NOMO-1 treated with DMSO at 0.1 percent for 48 hours (cell line): ENCODE measurements around the gene GOLIM4.

ENCODE experiments used
- DNase-seq: peaks from one replicate; lab custom pipeline; 2025; ENCODE audit not compliant: unreplicated experiment; lab: John Stamatoyannopoulos, UW

GOLIM4 gene

GRCh38 chr3:167998253-167998652 is 97.5 kb downstream of the GOLIM4 start:
- no peak for DNase-seq

DNA sequence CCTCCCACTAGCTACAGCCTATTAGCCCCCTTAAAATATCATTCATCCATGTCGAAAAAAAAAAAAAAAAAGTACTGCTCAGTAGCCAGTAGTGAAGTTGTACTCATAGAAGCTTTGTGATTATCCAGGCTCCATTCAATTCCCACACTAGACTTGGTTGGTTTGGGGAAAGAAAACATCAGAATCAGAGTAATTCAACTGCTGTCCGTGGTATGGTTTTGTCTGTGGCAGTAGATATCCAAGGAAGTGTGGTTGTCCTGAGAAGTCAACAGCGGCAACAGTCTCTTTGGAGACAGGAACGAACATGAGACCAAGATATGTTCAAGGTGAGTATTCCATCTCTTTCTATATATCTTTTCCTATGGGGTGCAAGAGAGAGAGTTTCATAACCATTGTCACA is 99.2 kb downstream of the GOLIM4 start:
- DNase-seq = no peak

DNA sequence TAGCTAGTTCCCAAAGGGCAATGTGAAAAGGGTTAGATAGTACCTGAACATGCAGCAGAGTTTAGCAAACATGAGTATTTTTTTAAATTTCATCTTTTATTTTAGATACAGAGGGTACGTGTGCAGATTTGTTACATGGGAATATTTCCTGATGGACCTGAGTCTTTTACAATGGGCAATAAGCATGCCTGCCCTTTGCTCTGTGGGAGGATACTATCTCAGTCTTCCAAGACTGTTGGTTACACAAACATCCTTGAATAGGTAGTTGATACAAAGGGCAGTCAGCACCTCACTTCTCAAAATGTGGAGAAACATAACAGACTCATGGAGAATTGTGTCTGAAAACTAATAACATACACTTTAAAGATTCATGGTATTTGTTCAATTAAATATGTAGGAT is 103.3 kb downstream of the GOLIM4 start:
- DNase-seq = no peak

- no peak for DNase-seq
Measured at GRCh38 chr3:167991213-167991612, 104.5 kb downstream of the GOLIM4 start.

DNA sequence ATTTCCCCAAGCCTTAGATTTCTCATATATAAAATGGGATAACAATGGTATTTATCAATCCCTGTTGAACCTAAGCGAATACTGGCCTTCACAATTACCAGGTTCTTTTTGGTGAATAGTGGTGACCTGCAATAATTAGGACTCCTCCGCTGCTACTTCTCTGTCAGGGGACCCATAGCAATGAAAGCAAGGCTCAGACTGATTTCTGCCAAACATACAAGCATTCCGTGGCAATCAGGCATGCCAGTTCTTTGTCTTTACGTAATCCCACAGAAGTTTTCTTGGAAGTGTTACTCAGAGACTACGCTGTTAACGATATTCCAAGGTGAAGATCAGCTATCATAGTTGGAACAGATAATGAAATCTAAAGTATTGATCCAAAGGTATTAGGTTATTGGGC is 105.7 kb downstream of the GOLIM4 start:
- no peak for DNase-seq

DNA sequence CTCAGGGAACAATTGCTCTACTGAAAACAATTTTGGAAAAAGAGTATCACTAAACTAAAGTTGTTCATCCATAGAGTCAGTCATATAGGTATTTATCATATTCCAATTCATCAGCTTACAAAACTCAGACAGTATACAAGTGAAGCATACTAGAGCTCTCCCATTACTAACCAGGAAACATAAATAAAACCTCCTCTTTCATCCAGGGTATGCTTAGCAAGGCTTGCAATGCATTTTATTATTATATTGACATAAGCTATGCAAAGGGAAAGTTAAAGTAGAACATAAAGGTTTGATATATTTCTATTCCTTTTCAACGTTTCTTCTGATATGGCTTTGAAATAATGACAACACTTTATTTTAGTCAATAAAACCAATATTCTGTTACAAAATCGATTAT is 106.7 kb downstream of the GOLIM4 start:
- DNase-seq = no peak

DNA sequence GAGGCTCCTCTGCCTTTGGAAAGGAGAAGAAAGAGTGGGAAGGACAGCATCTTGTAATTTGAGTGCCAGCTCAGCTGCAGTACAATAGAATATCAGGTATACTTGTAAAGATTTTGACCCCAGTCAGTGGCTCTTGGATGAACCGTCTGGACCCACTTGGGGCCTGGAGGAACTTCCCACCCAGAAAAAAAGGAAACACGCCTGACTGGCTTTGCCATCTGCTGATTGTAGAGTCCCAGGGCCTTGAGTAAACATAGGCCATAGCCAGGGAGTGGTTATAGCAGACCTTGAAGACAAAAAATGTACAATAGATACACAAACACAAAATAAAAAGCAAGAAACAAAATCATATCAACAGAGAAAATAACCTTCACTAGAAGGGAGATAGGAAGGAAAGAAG is 112.1 kb downstream of the GOLIM4 start:
- DNase-seq = no peak

DNA sequence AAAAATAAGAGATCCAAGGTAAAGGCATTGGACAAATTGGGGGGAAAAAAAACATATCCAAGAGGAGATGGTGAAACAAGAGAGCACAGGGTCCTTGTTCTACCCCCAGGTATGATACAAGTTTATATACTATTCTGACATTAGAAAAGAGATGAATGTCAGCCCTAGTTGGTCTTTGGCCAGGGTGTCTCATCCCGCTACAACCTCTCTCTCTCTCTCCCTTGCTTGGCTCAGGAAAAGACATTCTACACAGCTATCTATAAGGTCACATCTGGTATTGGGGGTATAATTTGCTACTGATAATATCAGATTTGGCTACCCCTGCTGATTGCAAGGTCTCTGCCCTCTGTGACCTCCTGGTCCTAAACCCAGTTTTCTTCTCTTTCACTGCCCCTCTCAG is 117.2 kb downstream of the GOLIM4 start:
- no peak for DNase-seq

DNA sequence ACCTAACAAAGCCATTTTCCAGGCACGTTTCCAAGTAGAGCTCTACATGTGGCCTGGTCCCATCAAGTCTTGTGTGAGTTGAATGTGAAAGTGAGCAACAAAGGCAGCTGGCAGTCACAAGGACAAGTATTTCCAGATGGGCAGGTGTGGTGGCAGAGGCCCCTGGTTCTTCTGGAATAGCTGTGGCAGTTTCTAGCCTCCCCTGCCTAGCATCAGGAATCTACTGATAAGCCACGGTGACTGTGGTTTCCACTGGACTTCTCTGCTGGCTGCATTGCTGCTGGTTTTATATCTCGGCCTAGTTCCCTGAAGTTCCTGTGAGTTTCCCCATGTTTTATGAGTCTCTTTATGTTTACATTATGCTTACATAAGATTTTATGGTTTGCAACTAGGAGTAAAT is 117.7 kb downstream of the GOLIM4 start:
- no peak for DNase-seq

GRCh38 chr3:167976516-167977361 is 119.0 kb downstream of the GOLIM4 start:
- no peak for DNase-seq

GRCh38 chr3:167973901-167974300 is 121.8 kb downstream of the GOLIM4 start:
- DNase-seq = no peak

GRCh38 chr3:167973046-167973445 is 122.7 kb downstream of the GOLIM4 start:
- DNase-seq = no peak

DNA sequence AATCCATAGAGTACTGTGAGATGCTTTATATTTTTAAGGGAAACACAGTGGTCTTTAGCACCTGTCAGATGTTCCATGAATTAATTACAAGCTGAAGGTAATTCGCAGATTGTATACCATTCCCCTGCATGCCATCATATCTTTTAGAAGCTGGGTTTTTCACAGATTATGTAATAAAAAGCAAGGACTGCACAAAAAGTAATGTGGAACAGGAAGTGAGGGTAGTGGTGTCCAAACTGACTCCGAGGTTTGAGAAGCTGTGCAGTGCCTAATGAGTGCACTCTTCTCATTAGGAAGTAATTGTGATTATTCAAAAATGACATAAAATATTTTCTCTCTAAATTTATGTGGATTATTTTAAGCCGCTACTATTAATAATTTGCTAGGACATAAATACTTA is 123.2 kb downstream of the GOLIM4 start:
- DNase-seq = peak; percentile 42

- DNase-seq = no peak
Measured at GRCh38 chr3:167969548-167969947, 126.2 kb downstream of the GOLIM4 start.

DNA sequence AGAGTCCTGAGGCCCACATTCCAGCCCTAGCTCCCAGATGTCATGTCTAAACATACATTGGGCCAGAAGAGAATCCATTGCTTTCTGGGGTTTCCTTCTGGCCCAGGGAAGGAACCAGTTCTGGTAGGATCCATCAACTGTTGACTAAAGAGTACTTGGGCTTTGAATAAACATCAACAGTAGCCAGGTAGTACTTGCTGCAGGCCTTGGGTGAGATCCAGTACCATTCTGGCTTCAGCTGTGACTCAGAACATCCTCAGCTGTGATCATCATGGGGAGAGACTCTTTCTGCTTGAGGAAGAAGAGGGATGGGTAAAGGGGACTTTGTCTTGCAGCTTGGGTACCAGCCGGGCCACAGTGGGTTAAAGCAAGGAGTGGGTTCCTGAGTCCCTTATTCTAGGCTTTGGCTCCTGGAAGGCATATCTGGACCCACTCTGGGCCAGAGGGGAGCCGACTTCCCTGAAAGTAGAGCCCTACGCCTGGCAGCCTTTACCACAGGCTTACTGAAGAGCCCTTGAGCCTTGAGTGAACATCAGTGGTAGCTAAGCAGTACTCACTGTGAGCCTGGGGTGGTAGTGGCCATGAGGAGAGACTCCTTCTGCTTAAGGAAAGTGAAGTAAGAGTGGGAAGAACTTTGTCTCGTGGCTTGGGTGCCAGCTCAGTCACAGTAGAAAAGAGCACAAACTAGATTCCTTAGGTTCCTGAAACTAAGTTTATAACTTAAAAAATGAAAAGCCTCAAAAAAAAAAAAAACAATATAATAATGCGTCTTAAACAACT is 128.3 kb downstream of the GOLIM4 start:
- DNase-seq = no peak
